GM23338 (cell line): ENCODE data around the gene STEAP1. TPM values are rescaled to one million over a fixed set of nuclear protein-coding genes. Genes with fewer than 3 reads are reported as not detected.

Source experiments
- ATAC-seq: fragments of 200-7000 bp; cut with Tn5 transposase; 3 replicates; pipeline ENCODE4 v1.9.1; 2020
- DNase-seq: peaks from one replicate; pipeline ENCODE4 v3.0.0-alpha.2; 2015; ENCODE audit warnings: low spot score
- H2AFZ ChIP-seq: fragments of 200-600 bp; sonication (generic); 2 replicates; pipeline ENCODE4 v1.8.0; 2016; ENCODE audit warnings: antibody characterized with exemption, mild to moderate bottlenecking, moderate library complexity
- H3F3A ChIP-seq: fragments of 200-600 bp; sonication (generic); replicated peaks from 2 replicates; pipeline ENCODE4 v1.8.0; 2017; ENCODE audit warnings: antibody characterized with exemption, mixed run types, low read depth
- H3K27ac ChIP-seq: fragments of 200-600 bp; sonication (generic); 2 replicates; pipeline ENCODE4 v1.6.1; 2016; ENCODE audit warnings: low read depth
- H3K27me3 ChIP-seq: fragments of 200-600 bp; sonication (generic); 2 replicates; pipeline ENCODE4 v1.8.0; 2016; ENCODE audit warnings: mild to moderate bottlenecking, mixed run types, moderate library complexity; ENCODE audit not compliant: insufficient read depth
- H3K36me3 ChIP-seq: fragments of 200-600 bp; sonication (generic); 2 replicates; pipeline ENCODE4 v1.8.0; 2016; ENCODE audit warnings: mild to moderate bottlenecking; ENCODE audit not compliant: insufficient read depth
- H3K4me1 ChIP-seq: fragments of 200-600 bp; sonication (generic); 2 replicates; pipeline ENCODE4 v1.8.0; 2016; ENCODE audit warnings: mild to moderate bottlenecking, moderate library complexity; ENCODE audit not compliant: insufficient read depth
- H3K4me2 ChIP-seq: fragments of 200-600 bp; sonication (generic); 2 replicates; pipeline ENCODE4 v1.7.1; 2017; ENCODE audit warnings: mixed run types
- H3K4me3 ChIP-seq: fragments of 200-600 bp; sonication (generic); 2 replicates; pipeline ENCODE4 v1.6.1; 2016; ENCODE audit warnings: mixed run types
- H3K79me2 ChIP-seq: fragments of 200-600 bp; sonication (generic); replicated peaks from 2 replicates; pipeline ENCODE4 v1.8.0; 2017; ENCODE audit warnings: mild to moderate bottlenecking; ENCODE audit not compliant: insufficient read depth
- H3K9me2 ChIP-seq: fragments of 200-600 bp; sonication (generic); 2 replicates; pipeline ENCODE4 v1.8.0; 2017; ENCODE audit not compliant: insufficient read depth
- H4K20me1 ChIP-seq: fragments of 200-600 bp; sonication (generic); replicated peaks from 2 replicates; pipeline ENCODE4 v1.8.0; 2017; ENCODE audit warnings: mild to moderate bottlenecking; ENCODE audit not compliant: insufficient read depth
- H3K27ac Mint-ChIP-seq: 2 replicates; pipeline ENCODE4 v1.8.0; 2020; ENCODE audit warnings: inconsistent platforms, mild to moderate bottlenecking, moderate library complexity, mixed read lengths
- H3K27me3 Mint-ChIP-seq: 3 replicates; pipeline ENCODE4 v1.8.0; 2022; ENCODE audit warnings: low read depth, mild to moderate bottlenecking, moderate library complexity, mixed read lengths, inconsistent platforms; ENCODE audit not compliant: insufficient read depth, poor library complexity
- H3K36me3 Mint-ChIP-seq: 3 replicates; pipeline ENCODE4 v1.8.0; 2021; ENCODE audit warnings: low read depth, mild to moderate bottlenecking, inconsistent platforms, moderate library complexity, mixed read lengths
- H3K4me1 Mint-ChIP-seq: 3 replicates; pipeline ENCODE4 v1.8.0; 2020; ENCODE audit warnings: mild to moderate bottlenecking, inconsistent platforms, mixed read lengths
- H3K4me3 Mint-ChIP-seq: 3 replicates; pipeline ENCODE4 v1.8.0; 2021; ENCODE audit warnings: moderate library complexity, mild to moderate bottlenecking, inconsistent platforms, mixed read lengths
- H3K9me3 Mint-ChIP-seq: 3 replicates; pipeline ENCODE4 v1.8.0; 2020; ENCODE audit warnings: moderate library complexity, mild to moderate bottlenecking, inconsistent platforms, mixed read lengths
- CREB1 ChIP-seq: fragments of 250-450 bp; sonication (Bioruptor Pico); IDR thresholded peaks from 2 replicates; pipeline ENCODE4 v1.5.0; 2020; ENCODE audit warnings: low read depth, mild to moderate bottlenecking, moderate library complexity
- CTCF ChIP-seq, 2 experiments: fragments of 200-600 bp in 1 of 2; sonication (generic) in 1 of 2; conservative IDR thresholded peaks; 2 replicates each; pipeline versions ENCODE4 v1.5.1 to v1.6.1; 2016 to 2017; ENCODE audit warnings: antibody characterized with exemption in 2 of 2, low read depth in 2 of 2, mild to moderate bottlenecking in 2 of 2, moderate library complexity in 1 of 2
- ETS1 ChIP-seq: IDR thresholded peaks from 2 replicates; pipeline ENCODE4 v1.6.1; 2016; ENCODE audit warnings: antibody characterized with exemption
- EZH2 ChIP-seq: fragments of 200-600 bp; sonication (generic); IDR thresholded peaks from one replicate; pipeline ENCODE4 v1.8.0; 2017; ENCODE audit warnings: antibody characterized with exemption, mild to moderate bottlenecking, low read depth; ENCODE audit not compliant: unreplicated experiment
- EZH2phosphoT487 ChIP-seq: fragments of 200-600 bp; sonication (generic); IDR thresholded peaks from one replicate; pipeline ENCODE4 v1.8.1; 2018; ENCODE audit warnings: antibody characterized with exemption; ENCODE audit not compliant: unreplicated experiment
- JUNB ChIP-seq: IDR thresholded peaks from one replicate; pipeline ENCODE4 v1.6.1; 2016; ENCODE audit warnings: antibody characterized with exemption; ENCODE audit not compliant: unreplicated experiment
- NANOG ChIP-seq: IDR thresholded peaks from 2 replicates; pipeline ENCODE4 v1.6.1; 2016; ENCODE audit warnings: antibody characterized with exemption, borderline replicate concordance
- POLR2AphosphoS5 ChIP-seq: IDR thresholded peaks from 2 replicates; pipeline ENCODE4 v1.6.1; 2016; ENCODE audit warnings: antibody characterized with exemption, low read depth
- REST ChIP-seq: IDR thresholded peaks from one replicate; pipeline ENCODE4 v1.6.1; 2018; ENCODE audit warnings: antibody characterized with exemption; ENCODE audit not compliant: unreplicated experiment
- STAT1 ChIP-seq: IDR thresholded peaks from one replicate; pipeline ENCODE4 v1.6.1; 2016; ENCODE audit warnings: antibody characterized with exemption; ENCODE audit not compliant: unreplicated experiment
- ZNF114 ChIP-seq: fragments of 250-450 bp; sonication (Bioruptor Pico); IDR thresholded peaks from 2 replicates; pipeline ENCODE4 v1.5.0; 2020; ENCODE audit warnings: mild to moderate bottlenecking, moderate library complexity
- ZNF331 ChIP-seq: fragments of 250-450 bp; sonication (Bioruptor Pico); IDR thresholded peaks from 2 replicates; pipeline ENCODE4 v1.5.0; 2020; ENCODE audit warnings: low read depth, mild to moderate bottlenecking, moderate library complexity
- ZNF462 ChIP-seq: fragments of 250-450 bp; sonication (Bioruptor Pico); IDR thresholded peaks from 2 replicates; pipeline ENCODE4 v1.5.0; 2020; ENCODE audit warnings: mild to moderate bottlenecking, moderate library complexity
- polyA plus RNA-seq: library from polyadenylated mRNA; unstranded; fragments of >200 nt; fragmentation: Nextera tagmentation; extraction: Ambion mirVana; gene quantifications from 2 replicates; pipeline ENCODE4 v1.2.1, GENCODE V29; 2016
- total RNA-seq: library from RNA; depleted of rRNA; stranded (reverse); fragments of >200 nt; shearing (Covaris generic); gene quantifications from 2 replicates; pipeline ENCODE4 v1.2.3, GENCODE V29; 2014

STEAP1 gene
- total and polyA plus RNA-seq, 2 experiments from 2014 or later, result 14.7 to 14.9 TPM

GRCh38 chr7:90211391-90212148 lies 57.3 kb downstream of the STEAP1 start, which contains the start of gene STEAP2:
Gene STEAP2 (plus strand): TSS chr7:90211740. CDS start chr7:90225083, 13,343 bp downstream.
- Mint-ChIP-seq H3K4me3 (no peak within 1 kb of the TSS; the same call in 2 of the 3 replicates), H3K4me1 (peaks cover 18% of the 10 kb centered on the region), H3K27ac (peak within 1 kb of the TSS; percentile 78), H3K36me3 (0 out of 3 replicates have a peak, but pooled peaks cover 4% of the 10 kb centered on the region), H3K27me3 (peaks cover 6% of the 10 kb centered on the region), H3K9me3 (no peaks in the 10 kb centered on the region)
- H3K4me1 ChIP-seq, result peaks cover 44% of the 10 kb centered on the region
- H3K36me3 ChIP-seq, result no peaks in the 10 kb centered on the region
- H3F3A ChIP-seq, result no peaks in the 10 kb centered on the region; the same call in 1 of the 2 replicates
- TF ChIP-seq ETS1, result no peak
- no peak for TF ChIP-seq ZNF114 (CRISPR knock-in tag)
- TF ChIP-seq EZH2, result no peak
- TF ChIP-seq REST, result no peak
- no peak for TF ChIP-seq ZNF331 (CRISPR knock-in tag)
- TF ChIP-seq ZNF462, result no peak
- no peak for TF ChIP-seq EZH2phosphoT487
- peak; percentile 56 to 57 for TF ChIP-seq CTCF (conservative IDR thresholded peaks at IDR 0.05; ENCODE audit: low read depth in 2 of 2)
- TF ChIP-seq STAT1, result no peak
- TF ChIP-seq CREB1, result peak; percentile 67
- TF ChIP-seq JUNB, result no peak
- no peak for TF ChIP-seq NANOG
- peak; percentile 74 for TF ChIP-seq POLR2AphosphoS5
- H3K27me3 ChIP-seq, result no peaks in the 10 kb centered on the region
- peaks cover 37% of the 10 kb centered on the region for H3K79me2 ChIP-seq
- peak within 1 kb of the TSS; percentile 95 for H3K4me2 ChIP-seq
- no peaks in the 10 kb centered on the region for H4K20me1 ChIP-seq
- peak within 1 kb of the TSS; percentile 88 for H3K27ac ChIP-seq
- H2AFZ ChIP-seq, result peak within 1 kb of the TSS; percentile 100
- peak within 1 kb of the TSS; percentile 92 for H3K4me3 ChIP-seq
- DNase-seq (peak; percentile 97), ATAC-seq (peak; percentile 93)
- no peaks in the 10 kb centered on the region for H3K9me2 ChIP-seq
